HG03135 (cell line): ENCODE data around the gene SMIM1.

Source experiments
- ATAC-seq: cut with Tn5 transposase; IDR thresholded peaks from one replicate; pipeline ENCODE4 v1.9.1; 2021; ENCODE audit warnings: mild to moderate bottlenecking, moderate library complexity; ENCODE audit not compliant: unreplicated experiment

Gene SMIM1

DNA sequence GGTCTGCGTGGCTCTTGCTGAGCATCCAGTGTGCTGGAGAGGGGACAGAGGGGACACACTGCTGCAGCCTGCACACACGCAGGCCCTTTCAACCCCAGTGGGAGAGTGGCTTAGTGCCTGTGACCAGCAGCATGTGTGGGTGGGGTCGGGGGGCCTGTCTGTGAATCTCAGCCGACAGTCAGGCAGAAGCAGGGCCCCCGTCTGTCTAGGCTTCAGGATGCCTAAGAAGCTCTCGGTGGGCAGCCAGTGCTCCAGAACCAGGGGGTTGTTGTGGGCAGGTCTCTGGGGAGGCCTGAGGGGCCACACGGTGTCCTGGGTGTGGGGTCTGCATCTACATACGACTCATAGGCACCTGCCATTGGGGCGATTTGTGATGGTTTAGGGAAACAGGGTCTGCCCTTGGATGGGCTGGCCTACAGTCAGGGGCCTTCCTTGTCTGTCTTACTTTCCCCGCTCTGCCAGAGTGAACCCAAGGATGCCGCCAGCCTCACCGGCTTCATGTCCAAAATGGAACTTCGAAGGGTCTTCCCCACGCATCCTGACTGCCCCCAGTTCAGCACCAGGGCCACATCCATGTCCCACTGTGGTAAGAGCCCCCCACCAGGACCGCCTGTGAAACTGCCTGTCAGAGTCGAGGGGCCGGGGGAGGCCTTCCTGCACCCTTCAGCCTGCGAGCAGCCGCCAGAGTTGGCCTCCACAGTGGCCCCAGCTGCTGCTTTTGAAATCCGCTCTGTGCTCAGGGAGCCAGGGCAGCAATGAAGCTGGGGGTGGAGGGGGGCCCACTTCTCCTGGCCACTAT, 18.7 kb upstream of the SMIM1 start:
- no peak for ATAC-seq

DNA sequence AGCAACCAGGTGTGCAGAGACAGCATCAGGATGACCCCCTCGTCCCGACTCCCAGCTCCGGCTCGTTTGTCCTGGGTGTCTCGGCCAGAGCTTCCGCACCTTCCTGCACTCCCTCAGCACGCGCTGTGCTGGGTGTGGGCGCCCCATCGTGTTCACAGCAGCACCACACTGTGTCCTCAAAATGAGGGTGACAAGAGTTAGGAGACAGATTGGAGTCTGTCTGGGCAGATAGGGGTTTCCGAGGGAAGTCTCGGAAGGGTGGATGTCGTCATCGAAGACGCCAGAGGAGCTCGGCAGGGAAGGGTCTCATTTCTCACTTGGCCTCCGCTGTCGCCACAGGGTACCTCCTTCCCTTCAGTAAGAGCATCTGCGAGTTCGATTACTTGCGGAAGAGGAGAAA, 16.2 kb upstream of the SMIM1 start:
- no peak for ATAC-seq

DNA sequence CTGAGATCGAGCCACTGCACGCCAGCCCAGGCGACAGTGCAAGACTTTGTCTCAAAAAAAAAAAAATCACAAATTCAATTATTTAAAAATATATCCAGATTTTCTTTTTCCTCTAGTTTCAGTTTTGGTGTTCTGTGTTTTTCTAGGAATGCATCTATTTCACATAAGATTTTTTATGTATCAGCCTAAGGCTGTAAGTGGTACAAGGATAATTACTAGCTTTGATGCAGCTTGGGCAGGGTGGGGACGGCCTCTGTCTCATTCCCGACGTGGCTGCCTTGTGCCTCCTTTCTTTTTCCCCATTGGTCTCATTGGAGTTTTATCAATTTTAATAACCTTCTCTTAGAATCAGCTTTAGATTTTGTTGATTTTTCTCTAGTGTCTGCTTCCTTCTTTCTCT, 13.4 kb upstream of the SMIM1 start:
- ATAC-seq, result no peak

DNA sequence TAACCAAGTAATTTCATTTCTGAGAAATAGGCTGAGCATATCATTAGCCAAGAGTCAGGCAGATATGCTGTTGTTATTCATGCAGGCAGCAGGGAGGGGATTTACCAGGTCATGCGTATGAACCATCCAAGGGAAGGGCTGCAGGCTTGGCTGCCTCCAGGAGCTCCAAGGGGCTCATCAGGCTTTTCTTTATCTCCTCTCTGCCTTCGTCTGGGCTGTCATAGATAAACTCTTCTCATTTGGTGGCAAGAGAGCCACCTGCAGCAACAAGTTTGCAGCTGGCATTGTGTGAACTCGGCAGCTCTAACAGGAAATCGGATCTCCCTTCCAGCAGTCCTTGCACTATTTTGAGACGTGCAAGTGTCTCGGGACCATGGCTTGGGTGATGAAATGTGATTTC, 12.8 kb upstream of the SMIM1 start:
- ATAC-seq, result no peak

DNA sequence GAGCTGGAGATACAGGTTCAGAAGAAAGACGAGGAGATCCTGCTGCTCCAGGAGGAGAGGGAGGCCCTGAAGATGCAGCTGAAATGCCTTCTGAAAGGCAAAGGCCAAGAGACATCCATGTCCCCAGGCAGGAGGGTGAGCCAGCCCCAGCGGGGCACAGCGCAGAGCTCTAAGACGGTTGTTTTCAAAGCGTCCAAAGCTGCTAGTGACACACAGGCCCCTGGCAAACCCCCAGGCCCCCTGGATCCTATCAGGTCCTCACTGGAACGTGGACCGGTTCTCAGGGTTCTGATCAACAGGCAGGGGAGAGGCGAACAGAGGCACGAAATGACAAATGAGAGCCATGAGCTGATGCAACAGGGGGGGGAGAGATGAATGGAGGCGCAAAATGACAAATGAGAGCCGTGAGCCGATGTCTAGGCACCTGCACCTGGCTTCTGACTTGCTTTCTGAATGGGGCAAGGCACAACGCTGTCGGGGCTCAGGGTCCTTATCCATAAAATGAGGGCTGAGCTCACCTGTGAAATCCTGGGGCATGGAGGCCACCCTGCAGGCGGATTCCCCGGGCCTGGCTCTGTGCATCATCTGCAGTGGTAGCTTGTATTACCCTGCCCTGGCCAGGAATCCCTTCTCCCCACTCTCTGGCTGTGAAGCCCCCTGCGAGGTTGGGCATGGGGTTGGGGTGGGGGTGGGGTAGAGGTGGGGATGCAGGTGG, 11.1 kb upstream of the SMIM1 start:
- ATAC-seq, result no peak

DNA sequence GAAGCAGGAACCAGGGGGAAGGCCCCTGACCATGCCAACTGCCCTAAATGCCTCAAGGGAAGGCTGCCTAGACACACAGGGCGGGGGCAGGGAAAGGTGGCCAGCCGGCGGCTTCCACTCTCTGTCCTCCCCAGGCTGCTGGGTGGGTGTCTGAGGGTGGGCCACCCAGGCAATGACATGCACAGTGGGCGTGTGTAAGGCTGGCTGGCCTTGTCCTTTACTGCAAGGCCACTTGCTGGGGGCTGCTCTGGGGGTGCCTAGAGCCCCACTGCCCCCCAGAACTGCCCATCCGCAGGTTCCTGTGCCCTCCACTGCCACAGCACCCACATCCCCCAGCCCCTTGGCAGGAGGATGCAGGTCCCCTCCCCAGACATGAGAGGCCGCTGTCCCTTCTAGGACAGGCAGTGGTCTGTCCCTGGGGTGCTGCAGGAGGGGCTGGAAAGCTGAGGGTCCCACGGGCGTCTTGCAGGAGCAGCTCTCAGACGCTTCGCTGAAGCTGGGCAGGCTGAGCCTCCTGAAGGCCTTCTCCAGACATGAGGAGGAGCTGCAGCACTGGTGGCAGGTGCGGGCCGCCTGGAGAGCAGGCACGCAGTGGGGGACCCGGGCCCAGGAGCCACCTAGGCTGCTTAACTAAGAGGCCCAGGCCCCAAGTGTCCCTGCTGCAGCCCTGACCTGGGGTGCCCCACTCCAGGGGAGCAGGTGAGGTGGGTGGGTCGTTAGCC, 10.2 kb upstream of the SMIM1 start:
- ATAC-seq, result no peak

DNA sequence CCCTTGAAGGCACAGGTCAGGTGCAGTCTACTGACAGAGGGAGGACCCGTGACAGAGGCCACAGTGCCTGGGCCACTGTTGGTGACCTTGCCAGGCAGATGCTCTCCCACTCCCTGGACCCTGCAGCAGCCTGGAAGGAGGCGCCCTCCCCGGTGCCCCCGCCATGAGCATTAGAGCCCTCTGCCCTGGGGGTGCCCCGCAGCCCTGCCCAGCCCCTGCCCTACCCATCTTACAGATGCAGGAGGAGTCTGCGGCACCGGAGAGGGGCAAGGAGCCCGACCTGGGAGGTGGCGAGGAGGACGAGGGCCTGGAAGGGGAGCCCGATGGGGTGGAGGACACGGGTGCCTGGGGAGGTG, 9.7 kb upstream of the SMIM1 start:
- ATAC-seq, result no peak

DNA sequence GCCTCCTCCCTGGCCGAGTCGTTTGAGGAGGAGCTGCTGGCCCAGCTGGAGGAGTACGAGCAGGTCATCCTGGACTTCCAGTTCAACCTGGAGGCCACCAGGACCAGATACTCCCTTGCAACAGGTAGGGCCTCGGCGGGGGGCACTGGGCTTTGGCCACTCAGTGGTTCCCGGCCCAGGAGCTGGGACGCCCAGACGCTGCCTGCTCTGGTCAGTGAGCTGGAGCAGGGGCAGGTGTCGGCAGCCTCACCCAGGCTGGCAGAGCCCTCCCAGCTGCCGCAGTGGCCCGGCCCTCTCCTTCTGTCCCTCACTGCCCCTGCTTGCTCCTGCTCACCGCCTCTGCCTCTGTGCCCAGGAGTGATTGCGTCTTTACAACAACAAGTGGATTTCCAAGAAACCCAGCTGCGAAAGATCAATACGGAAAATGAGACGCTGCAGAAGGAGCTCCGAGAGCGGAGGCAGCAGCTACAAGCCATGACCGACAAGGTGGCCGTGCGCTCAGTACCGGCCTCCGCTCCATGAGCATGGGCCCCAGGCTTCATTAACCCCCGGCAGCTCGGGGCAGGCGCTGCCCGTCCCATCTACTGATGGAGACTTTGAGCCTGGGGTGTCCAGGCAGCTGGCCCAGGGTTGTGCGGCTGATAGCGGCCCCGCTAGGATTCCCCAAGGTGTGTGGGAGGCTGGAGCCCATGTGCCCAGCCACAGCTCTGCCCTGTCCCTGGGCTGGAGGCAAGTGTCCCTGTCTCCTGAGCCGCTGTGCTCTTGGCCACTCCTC, 9.0 kb upstream of the SMIM1 start:
- no peak for ATAC-seq

DNA sequence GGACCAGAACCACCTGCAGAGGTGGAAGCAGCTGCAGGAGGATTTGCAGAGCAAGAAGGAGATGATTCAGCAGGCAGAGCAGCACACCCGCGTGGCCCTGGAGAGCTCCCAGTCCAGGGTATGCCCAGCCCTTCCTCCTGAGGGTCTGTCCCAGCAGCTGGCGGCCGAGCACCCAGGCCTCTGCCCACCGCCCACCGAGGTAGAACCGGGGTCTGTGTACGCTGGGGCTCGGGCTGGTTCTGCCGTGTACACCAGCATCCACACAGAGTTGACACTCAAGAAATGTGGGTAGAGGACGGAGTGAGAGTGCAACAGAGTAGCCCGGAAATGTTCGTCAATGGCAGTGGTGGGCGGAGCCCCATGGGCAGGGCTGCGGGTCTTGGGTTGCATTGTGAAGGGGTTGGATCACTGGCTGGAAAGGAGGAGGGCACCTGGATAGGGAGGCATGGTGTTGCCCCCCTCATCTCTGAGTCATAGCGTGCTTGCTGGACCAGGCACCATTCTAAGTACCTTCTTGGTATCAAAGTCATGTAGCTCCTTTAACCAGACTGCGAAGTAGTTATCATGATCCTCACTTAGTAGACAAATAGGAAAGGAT, 5.1 kb upstream of the SMIM1 start:
- no peak for ATAC-seq

DNA sequence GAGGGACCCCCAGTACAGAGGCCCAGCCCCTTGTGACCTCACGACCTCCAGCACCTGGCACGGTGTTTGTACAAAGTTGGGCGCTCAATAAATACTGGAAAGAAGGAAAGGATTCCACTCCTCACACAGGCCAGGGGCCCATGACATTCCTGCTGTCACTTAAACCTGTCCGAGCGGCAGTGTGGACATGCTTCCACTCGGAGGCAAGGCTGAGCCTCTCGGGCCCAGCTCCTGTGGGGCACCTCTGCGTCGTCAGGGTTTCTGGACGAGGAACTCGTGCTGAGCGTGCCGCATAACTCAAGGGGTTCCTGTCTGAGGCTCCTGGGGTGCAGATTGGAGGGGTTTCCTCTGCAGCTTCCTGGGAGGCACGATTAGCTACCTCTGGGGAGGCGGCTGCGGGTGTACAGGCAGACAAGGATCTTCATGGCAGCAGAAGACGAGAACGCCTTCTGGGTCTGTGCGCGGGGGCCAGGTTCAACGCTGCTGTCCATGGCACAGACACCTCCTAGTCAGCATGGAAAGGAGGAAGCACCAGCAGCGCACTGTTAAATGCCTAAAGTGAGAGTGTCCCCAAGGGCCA, 3.6 kb upstream of the SMIM1 start:
- no peak for ATAC-seq

DNA sequence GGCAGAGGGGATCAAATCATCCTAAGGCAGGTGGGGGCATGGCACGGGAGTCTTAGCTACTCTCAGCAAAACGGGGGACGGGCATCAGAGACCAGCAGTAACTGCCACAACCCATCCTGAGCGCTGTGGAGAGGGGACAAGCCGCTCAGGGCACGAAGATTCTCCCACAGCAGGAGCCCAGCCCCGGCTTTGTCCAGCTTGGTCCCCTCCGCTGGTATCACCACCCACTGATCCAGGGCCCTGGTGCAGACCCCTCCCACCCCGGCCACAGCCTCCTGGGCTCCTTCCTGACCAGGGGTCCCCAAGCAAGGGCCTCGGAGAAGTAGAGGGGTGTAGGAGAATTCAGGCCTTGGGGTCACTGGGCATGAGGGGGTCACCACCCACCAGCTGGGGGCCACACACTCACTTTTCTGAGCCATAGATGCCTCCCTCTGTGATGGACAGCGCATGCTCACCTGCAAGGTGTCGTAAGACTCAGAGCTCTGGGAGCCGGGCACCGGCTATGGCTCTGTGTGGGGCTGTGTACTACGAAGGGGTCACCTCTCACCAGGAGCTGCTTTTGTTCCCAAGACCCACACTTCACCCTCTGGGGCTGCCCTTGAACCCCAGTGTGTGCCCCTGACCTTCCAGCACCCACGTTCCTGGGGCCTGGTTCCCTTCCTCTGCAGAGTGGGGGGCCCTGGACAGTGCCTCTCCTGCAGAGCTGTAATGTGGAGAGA, 2.3 kb upstream of the SMIM1 start:
- no peak for ATAC-seq

DNA sequence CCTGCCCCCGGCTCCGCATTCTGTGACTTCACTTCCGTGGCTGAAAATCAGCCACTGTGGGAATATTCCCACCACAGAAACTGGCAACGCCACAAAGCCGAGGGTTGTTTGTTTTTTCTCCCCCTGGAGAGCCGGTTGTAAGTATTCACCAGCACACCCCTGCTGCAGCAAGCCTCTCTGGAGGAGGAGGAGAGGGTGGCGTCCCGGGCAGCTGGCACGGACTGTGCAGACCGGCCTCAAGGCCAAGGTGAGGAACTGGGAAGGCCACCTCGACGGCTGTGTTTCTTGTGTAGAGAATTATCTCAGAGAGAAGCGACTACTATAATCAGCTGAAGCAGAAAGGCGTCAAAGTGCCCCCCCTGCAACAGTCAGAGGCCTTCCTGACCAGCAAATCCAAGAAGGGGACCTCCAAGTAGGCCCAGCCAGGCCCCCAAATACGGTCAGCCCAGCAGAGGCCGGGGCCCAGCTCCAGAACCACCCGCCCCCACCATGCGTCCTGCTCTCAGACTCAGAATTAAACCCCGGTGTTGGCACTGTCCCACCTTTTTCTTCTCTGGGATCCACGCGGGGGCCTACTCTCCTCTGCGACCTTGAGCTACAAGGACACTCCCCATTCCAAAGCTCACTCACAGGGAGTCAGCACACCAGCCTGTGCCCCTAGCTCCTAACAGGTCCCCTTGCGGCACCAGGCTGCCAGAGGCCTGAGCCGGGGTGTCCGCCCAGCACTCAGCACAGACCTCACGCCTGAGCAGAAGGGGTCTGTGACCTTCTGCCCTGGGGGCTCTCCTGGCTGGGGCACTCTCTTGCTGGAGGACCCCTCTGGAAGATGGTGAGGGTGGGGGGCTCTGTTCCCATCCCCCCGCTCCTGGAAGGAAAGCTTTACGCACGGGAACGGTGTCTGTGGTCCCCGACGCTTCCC, 1.2 kb upstream of the SMIM1 start:
- ATAC-seq, result no peak

DNA sequence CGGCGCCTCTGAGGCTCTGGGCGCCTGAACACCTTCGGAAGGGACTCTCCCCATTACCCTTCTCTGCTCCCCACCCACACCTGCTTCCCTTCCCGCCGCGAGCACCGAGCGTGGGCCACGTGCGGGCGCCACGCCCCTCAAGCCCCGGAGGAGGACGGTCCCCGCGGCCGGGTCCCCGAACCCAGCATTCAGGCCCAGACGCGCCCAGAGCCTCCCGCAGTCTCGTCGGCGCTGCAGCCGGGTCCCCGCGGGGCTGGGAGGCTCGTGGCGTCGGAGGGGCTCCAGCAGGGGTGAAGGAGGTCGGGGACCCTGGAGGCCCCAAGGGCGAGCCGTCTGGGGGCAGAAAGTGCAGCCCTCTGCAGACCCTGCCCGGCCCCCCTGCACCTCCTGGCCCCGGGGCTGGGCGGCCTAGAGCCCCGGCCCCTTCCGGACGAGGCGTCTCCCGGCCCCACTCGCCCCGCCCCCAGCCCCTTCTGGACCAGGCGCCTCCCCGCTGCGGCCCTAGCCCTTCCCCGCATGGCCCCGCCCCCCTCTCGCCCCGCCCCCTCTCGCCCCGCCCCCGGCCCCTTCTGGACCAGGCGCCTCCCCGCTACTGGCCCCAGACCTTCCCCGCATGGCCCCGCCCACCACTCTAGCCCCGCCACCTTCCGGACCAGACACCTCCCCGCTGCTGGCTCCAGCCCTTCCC, 378 bp upstream of the SMIM1 start:
- ATAC-seq, result peak; percentile 68

DNA sequence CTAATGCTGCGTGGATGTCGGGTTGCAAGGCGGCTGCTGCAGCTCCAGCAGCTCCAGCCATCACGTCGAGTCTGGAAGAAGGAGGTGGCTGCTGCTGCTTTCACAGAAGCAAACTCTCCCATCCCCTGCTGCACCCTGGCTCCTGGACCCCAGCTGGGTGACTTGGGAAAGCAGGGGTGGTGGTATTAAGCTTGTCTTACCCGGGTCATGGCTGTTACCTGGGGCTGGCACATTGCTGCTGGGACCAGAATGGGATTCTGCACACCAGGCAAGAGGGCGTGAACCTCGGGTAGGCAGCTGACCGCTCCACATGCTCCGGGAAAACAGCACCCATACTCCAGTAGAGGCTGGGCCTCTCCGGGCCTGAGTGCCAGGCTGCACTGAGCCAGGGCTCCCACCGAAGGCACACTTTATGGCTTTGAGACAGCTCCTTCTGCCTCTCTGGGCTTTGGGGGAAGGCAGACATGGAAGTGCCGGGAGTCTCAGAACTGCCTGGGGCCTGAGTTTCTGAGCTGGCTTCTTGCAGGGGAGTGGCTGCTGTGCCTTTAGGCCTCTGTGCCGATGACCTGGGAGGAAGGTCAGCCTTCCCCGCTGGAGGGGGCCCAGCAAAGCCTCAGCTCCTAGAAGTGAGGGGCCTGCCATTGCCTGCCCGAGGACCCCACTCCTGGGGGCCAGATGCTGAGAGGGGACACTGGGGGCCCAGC, 1.2 kb downstream of the SMIM1 start:
- no peak for ATAC-seq

DNA sequence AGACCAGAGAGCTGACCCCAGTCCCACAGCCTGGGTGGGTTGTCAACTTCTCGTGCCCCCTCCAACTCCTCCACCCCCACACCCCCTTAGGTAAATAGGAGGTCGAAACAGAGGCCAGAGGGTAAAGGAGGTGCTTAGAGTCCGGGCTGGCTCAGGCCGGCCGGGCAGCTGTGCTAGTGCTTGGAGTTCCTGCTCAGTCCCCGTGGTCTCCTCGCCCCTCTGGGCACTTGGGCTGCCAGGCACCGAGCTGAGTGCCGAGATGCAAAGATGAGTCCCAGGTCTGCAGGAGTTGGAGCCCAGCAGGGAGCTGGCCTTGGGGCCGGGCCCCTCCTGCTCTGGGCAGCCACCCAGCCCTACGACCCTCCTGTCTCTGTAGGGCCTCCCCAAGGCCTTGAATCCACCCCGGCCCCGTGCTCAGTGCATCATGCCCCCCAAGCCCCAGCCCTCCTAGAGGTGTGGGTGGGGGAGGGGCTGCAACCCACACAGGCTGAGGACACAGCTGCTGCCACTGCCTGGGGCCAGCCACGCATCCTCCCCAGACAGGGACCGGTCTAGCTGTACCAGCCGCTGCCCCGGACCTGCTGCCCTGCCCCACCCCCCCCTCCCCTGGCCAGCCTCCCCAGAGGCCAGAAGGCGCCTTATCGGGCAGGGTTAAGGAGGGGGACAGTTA, 1.9 kb downstream of the SMIM1 start:
- no peak for ATAC-seq

DNA sequence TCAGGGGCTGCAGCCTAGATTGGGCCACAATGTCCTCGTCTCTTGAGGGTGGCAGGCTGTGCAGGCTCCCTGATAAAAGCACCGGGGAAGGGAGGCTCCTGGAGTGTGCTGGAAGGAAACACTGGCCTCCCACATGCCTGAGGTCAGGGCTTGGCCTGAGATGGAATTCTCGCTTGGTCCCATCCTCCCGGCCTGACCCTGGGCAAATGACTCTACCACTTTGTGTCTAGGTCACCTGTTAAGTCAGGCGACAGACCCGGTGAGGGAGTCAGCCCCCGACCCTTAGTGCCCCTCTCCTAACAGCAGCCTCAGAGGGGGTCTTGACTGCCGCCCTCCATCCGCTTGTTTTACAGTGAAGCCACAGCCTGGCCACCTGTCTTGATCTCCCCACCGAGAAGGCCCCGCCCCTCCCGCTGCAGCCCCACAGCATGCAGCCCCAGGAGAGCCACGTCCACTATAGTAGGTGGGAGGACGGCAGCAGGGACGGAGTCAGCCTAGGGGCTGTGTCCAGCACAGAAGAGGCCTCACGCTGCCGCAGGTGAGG, 2.5 kb downstream of the SMIM1 start:
- ATAC-seq, result no peak
